ENCODE measurements around the gene ABCD2.
"Not testable (repeated sequence)": the region's sequence is repeated elsewhere in the genome, so short reads cannot be mapped to it uniquely, and the experiment has no call there.

ABCD2 gene

GRCh38 chr12:39619660-39620433 lies at the start of gene ABCD2:
Gene ABCD2 (minus strand): TSS chr12:39619803. CDS start chr12:39619615, 188 bp downstream.
- DNase-seq = no peak

DNA sequence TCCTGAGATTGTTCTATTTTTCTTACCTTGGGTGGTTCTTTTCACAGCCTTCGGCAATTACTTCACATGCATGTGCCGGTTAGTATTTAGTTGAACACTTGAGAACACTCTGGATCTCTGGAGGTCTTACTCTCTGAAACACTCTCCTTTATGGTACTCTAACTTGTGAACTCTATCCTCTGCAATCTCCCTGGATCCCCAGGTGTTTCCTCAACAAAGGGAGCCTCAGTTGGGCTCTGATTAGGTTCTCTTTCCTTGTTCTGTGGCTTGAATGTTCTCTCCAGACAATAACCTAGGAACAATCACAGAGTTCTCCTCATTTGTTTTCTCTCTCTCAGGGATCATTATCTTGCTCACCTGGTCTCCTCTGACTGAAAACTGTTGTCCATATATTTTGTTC lies 40.5 kb upstream of the ABCD2 start:
- DNase-seq = no peak

GRCh38 chr12:39647383-39647782 lies 27.8 kb upstream of the ABCD2 start:
- no peak for DNase-seq

DNA sequence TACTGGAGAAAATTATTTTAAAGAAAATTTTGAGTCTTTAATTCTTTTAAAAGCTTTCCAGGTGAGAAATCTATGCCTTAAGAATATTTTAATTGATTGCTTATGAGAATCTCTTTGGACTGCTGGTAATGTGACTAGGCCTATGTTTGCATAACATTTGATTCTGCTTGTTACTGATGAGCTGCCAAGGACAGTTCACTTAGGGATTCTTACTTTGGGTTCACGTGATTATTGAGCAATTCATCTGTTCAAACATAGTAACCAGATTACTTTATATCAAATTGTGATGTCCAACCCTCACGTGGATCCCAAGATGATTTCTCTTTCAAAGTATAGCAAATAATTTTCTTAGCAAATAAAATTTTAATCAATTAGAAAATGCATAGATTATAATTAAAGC lies 27.4 kb upstream of the ABCD2 start:
- DNase-seq = no peak

- DNase-seq = no peak
Observed at GRCh38 chr12:39643052-39643451, 23.4 kb upstream of the ABCD2 start.

GRCh38 chr12:39638840-39639239 lies 19.2 kb upstream of the ABCD2 start:
- DNase-seq = no peak

GRCh38 chr12:39638178-39638577 lies 18.6 kb upstream of the ABCD2 start:
- DNase-seq = no peak

- no peak for DNase-seq
Observed at GRCh38 chr12:39632670-39633069, 13.1 kb upstream of the ABCD2 start.

DNA sequence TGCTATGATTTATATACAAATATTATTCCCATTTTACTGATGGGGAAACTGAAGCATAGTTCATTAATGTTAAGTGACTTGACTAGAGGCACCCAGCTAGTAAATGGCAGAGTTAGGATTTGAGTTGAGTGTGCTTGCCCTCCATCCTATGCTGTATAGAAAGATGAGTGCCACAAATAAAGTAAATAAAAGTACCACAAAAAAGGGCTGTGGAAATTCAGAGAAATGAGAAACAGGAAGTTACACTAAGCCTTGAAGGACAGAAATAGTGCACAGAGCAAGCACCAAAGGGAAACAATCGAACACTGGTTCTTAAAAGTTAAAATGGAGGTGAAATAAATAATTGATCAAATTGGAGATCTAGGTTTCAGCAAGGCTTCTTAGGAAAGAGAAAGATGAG lies 9.2 kb upstream of the ABCD2 start:
- no peak for DNase-seq

DNA sequence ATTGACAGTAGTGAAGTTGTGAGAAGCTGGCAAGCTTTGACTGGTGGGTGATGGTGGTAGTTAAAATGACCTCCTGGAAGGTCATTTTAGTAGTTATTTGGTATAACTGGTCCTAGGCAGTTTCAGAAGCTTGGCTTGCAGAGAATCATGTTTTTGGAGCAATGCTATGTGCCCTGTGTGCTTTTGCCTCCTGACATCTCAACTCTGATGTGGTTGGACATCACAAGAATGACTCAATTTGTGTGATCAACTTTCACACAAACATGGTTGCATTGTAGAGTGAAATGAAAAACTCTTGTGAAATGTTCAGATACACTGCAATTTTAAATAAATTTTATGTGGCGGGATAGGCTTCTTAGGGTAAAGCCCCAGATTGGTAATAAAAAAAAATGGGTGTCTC lies 8.3 kb upstream of the ABCD2 start:
- no peak for DNase-seq

DNA sequence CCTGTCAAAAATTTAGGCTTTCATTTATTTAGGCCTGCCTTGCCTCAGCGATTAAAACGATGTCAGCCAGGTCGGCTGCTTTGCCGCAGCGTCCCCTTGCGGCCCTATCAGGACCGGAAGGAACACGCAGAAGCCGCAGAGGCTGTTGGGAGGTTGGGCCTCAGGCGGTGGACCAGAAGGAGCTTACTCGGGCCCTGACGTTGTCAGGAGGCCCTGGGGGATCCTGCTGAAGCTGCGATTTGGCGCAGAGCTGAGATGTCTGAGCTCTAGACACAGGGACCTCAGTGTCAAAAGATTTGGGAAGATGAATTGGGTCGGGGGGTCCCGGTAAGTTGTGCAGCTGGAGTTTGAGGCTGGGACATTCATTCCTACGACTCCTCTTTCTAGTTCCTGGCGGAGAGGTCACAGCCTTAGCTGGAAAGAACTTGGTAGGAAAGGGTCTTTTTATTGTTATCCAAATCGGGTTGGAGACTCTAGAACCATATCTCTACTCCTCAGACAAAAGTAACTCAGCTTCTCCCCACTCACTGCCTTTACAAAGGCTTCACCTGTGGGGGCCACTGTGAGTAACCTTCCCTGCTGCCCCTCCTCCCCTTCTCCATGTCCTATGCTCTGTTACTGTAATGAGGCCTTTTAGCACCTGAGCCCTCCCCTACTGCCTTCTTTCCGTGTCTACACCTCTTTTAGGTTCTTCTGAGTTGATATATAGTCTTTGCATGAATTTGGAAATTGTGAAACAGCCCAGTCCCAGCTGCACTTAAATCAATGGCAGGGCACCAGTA lies 6.6 kb upstream of the ABCD2 start:
- no peak for DNase-seq

DNA sequence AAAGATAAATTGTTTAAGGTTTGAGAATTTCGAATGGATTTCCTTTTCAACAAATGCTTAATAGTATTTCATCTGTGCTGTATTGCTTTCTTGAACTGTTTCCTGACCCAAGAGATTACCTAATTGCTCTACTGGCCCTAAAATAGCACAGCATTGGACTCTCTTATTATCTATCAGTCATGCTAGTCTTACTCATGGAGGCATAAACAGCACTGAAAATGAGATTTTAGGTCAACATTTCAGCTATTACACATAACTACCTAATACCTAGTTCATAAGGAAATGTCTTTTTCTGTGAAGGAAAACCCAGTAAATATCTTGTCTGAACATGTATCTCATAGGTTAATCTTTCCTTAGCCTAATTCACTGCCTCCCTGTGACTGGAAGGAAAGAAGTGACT lies 4.3 kb upstream of the ABCD2 start:
- DNase-seq = no peak

DNA sequence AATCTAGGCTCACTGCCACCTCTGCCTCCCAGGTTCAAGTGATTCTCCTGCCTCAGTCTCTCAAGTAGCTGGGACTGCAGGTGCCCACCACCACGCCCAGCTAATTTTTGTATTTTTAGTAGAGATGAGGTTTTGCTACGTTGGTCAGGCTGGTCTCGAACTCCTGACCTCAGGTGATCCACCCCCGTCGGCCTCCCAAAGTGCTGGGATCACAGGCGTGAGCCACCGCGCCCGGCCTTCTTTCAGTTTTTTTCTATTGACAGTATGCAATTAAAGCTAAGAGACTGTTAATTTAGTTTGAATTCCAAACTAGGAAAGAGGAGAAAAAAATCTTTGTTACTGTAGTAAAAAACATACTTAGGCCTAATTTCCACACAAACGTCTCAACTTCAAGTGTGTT lies 3.6 kb upstream of the ABCD2 start:
- not testable (repeated sequence) for DNase-seq

DNA sequence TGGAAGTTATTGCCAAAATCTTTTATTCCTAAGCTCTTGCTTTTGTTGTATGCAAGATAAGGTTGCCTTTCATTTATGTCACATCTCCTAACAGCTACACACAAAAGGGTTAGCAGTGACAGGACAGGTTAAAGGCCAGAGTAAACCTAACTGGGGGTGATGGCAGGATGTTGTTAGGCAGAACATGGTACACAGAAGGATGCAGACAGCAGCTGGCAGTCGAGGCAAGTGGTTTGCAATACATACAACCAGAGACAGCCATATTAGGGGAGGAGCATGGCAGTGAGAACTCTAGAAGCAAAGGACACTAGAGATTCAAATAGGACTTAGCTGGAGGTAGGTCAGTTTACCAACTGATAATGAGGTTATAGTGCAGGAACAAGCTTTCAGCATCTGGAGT lies 2.7 kb upstream of the ABCD2 start:
- no peak for DNase-seq

GRCh38 chr12:39621670-39622069 lies 2.1 kb upstream of the ABCD2 start:
- no peak for DNase-seq

DNA sequence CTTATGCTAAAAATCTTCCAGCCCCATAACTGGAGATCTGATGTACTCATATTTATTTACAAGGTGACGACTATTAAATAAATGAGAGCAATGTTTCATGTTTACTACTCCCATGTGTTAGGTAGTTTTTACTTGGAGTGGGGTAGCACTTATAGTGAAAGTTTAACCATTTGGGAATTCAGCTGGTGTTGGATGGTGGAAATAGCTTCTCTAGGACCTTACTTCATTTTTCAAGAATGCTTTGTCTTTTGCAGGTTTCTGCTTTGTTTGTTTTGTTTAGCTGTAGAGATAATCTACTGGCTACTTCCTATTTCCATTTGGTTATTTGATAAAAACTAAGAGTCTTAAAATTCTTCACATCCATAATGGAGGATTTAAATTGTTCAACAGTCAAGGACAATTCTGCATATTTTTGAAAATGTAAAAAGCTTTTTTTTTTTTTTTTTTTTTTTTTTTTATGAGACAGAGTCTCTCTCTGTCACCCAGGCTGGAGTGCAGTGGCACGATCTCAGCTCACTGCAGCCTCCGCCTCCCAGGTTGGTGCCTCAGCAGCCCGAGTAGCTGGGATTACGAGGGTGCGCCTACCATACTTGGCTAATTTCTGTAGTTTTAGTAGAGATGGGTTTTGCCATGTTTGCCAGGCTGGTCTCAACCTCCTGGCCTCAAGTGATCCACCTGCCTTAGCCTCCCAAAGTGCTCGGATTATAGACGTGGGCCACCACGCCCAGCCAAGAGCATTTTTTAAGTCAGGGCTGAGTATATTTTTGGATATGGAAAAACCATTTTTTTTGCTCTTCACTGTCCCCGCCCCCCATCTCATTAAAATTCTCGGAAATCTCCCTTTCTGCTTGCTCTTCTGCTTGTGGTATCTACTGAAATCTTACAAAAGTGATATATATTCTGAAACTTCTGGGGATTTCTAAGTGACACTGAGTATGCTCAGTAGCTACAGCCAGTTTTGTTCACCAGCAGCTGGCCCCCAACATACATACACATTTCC lies 1.4 kb upstream of the ABCD2 start:
- no peak for DNase-seq

- no peak for DNase-seq
Observed at GRCh38 chr12:39619316-39619659, 315 bp downstream of the ABCD2 start.

- DNase-seq = no peak
Observed at GRCh38 chr12:39618701-39619100, 902 bp downstream of the ABCD2 start.

DNA sequence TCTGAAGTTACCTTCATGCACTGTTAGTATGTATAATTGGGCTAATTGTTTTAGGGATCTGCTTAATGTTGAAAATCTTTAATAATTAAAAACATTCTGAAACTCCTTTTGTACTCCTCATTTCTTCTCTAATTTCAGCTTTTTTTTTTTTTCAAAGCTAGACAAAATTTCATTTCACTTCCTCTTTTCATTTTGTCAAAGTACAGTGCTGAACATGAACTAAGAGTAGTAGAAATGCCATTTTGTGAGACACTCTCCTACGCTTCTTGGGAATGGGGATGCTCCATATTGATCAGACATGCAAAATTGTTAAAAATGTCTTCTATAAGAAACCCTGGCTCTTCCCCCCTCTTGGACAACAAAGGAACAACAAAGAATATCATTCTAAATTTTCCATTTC lies 1.7 kb downstream of the ABCD2 start:
- DNase-seq = no peak

DNA sequence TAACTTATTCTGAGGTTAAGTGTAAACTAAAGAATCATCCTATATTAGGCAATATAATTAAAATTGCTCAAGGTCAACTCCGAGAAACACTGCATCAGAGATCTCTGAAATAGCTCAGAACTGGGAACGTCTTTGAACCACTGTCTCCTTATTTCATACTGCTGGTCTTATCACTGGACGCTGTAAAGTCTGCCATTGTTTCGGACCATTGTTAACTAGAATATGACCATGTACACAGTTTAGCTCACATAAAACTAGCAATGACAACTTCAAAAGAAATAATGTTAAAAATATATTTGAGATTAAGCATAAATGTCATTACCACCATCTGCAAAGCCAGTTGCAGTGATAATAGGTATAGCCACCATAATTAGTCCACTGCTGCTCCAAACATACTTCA lies 2.9 kb downstream of the ABCD2 start:
- DNase-seq = no peak

GRCh38 chr12:39616251-39616650 lies 3.4 kb downstream of the ABCD2 start:
- no peak for DNase-seq

DNA sequence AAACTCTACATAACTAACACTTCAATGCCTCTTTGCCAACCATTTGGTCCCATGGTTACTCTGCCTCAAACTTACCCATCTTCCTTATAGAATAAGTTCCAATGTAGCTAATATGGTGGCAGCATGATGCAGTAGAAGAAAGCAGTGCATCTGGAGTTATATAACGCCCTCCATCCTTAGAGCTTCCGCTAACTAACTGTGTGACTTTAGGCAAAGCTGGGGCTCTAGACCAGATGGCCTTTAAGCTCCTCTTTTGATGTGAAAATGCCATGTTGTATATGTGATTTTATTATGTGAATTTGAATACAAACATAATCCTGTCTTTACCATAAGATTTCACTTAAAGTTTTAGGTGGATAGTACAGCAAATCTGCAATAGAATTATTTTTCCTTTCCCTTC lies 6.1 kb downstream of the ABCD2 start:
- DNase-seq = no peak

DNA sequence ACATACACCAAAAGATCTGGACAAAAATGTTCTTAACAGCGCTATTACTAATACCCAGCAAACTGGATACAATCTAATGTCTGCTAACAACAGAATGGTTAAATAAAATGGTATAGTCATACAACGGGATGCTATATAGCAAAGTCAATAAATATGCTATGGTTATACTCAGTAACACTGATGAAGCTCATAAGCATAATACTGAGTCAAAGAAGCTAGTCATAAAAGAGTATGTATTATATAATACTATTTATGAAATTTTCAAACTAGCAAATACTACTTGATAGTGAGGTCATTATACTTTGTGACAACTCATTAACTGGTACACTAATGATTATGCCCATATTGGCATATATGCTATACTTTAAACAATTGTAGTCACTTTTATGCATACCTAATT lies 7.4 kb downstream of the ABCD2 start:
- no peak for DNase-seq
